Skeletal muscle tissue (tissue), 4 donors: ENCODE data around the gene AS3MT. TPM values are rescaled to one million over a fixed set of nuclear protein-coding genes. Genes with fewer than 3 reads are reported as not detected.
"Not testable (repeated sequence)": the region's sequence is repeated elsewhere in the genome, so short reads cannot be mapped to it uniquely, and the experiment has no call there.

Experiments
- H3K27ac ChIP-seq: one replicate; pipeline ENCODE4 v1.7.0; 2013; ENCODE audit warnings: mild to moderate bottlenecking, low read depth, low read length, inconsistent platforms
- H3K27me3 ChIP-seq, 3 donors: one replicate each; pipeline ENCODE4 v1.7.0; 2013; ENCODE audit warnings: low read length in 3 of 3; ENCODE audit not compliant: control insufficient read depth in 3 of 3, insufficient read depth in 3 of 3
- H3K36me3 ChIP-seq, 3 donors: one replicate each; pipeline ENCODE4 v1.7.0; 2013; ENCODE audit warnings: low read length in 3 of 3; ENCODE audit not compliant: control insufficient read depth in 3 of 3, insufficient read depth in 3 of 3
- H3K4me1 ChIP-seq, 3 donors: one replicate each; pipeline ENCODE4 v1.7.0; 2013; ENCODE audit warnings: low read length in 3 of 3, mild to moderate bottlenecking in 3 of 3; ENCODE audit not compliant: control insufficient read depth in 3 of 3, insufficient read depth in 3 of 3
- H3K4me3 ChIP-seq, 3 donors: one replicate each; pipeline ENCODE4 v1.7.0; 2013; ENCODE audit warnings: low read length in 3 of 3
- H3K9ac ChIP-seq, 3 donors: one replicate each; pipeline ENCODE4 v1.7.0; 2013; ENCODE audit warnings: low read length in 3 of 3, mild to moderate bottlenecking in 3 of 3, moderate library complexity in 2 of 3, low read depth in 1 of 3
- H3K9me3 ChIP-seq, 3 donors: one replicate each; pipeline ENCODE4 v1.7.0; 2013; ENCODE audit warnings: low read length in 3 of 3; ENCODE audit not compliant: control insufficient read depth in 3 of 3
- total RNA-seq: library from RNA; depleted of rRNA; stranded (reverse); fragments of >200 nt; gene quantifications from one replicate; pipeline ENCODE4 v1.2.3, GENCODE V29; 2014
- donor health status: Osteomylitis.

AS3MT gene
- 6.8 TPM for total RNA-seq

DNA sequence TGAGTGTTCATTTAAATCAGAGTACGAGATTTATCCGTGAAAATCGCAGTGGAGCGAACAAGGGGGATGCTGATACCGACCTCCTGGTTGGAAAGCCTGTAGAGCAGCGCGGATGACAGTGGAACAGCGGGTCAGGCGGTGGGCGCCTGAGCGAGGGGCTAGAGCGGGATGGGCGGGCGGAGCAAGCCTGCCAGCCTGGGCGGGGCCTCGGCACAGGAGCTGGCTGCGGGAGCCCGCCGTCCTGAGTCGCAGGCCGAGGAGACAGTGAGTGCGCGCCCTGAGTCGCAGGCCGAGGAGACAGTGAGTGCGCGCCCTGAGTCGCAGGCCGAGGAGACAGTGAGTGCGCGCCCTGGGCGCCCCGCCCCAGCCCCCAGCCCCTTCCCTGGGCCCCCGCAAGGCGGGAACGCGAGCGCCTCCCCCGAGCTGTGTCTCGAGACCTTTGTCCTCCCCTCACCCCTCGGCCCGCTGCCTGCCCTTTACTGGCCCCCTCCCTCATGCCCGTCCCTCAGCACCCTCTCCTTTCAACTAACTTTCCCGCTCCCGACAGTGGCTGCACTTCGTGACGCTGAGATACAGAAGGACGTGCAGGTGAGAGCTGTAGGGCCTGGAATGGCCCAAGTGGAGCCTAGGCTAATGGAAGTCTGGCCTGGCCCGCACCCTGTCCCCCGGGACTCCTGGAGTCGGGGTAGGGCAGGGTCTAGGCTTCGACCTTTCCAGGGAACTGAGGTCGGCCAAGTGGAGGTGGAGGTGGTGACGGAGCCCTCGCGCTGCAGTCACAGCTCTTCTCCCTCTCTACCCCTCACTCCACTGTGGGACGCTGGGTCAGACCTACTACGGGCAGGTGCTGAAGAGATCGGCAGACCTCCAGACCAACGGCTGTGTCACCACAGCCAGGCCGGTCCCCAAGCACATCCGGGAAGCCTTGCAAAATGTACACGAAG lies at the start of gene AS3MT:
Gene AS3MT (plus strand): TSS at position 213 of the 941 bp plus-strand sequence. CDS start 123 bp downstream, at position 336.
- Histone ChIP-seq H3K27me3 (peaks cover 0 to 15% (median 0%) of the 10 kb centered on the region in 3 donors), H3K27ac (no peak within 1 kb of the TSS), H3K36me3 (peaks cover 0 to 4% (median 0%) of the 10 kb centered on the region in 3 donors), H3K9me3 (no peaks in the 10 kb centered on the region), H3K4me3 (peak within 1 kb of the TSS; percentile 69 to 87 (median 82)), H3K9ac (peak within 1 kb of the TSS; percentile 50 to 89 (median 87)), H3K4me1 (peaks cover 6 to 13% (median 10%) of the 10 kb centered on the region in 3 donors)

DNA sequence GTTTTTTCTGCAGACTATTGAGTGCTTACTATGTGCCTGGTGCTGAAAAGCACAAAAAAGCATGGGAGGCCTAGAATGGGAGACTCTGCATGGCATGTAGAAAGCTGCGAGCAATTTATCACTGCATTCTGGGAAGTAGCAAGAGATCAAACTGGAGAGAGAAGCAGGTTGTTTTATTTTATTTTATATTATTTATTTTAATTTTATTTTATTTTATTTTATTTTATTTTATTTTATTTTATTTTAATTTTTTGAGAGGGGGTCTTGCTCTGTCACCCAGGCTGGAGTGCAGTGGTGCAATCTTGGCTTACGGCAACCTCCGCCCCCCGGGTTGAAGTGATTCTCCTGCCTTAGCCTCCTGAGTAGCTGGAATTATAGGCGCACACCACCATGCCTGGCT lies 49.3 kb upstream of the AS3MT start:
- H3K4me1 ChIP-seq: peaks cover 16 to 24% (median 20%) of the 10 kb centered on the region in 3 donors
- H3K4me3 ChIP-seq, H3K9me3 ChIP-seq, H3K27ac ChIP-seq, H3K27me3 ChIP-seq, H3K36me3 ChIP-seq, H3K9ac ChIP-seq: not testable (repeated sequence)

DNA sequence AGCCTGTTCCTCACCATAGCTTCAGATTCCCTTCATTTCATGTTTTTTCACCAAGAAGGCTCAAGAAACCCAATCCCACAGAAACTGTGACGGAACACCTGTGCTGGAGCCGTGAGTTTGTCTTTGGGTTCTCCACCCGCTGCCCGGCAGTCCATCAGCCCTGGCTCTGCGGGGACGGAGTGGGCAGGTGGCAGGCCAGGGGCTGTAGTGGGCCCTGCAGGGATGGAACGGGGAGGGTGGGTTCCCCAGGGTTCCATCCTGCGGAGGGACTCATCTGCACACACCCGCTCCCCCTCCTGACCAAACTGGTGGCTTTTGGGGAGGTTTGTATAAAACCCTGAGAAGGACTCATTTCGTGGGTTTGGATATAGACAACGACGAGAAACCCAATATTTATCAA lies 47.0 kb upstream of the AS3MT start:
- no peak overlapping the region for H3K9ac ChIP-seq
- H3K36me3 ChIP-seq: no peaks in the 10 kb centered on the region
- no peaks in the 10 kb centered on the region for H3K9me3 ChIP-seq
- H3K27ac ChIP-seq: no peak overlapping the region
- H3K27me3 ChIP-seq: no peaks in the 10 kb centered on the region
- peaks cover 0 to 10% (median 0%) of the 10 kb centered on the region in 3 donors for H3K4me1 ChIP-seq
- H3K4me3 ChIP-seq: no peak overlapping the region

DNA sequence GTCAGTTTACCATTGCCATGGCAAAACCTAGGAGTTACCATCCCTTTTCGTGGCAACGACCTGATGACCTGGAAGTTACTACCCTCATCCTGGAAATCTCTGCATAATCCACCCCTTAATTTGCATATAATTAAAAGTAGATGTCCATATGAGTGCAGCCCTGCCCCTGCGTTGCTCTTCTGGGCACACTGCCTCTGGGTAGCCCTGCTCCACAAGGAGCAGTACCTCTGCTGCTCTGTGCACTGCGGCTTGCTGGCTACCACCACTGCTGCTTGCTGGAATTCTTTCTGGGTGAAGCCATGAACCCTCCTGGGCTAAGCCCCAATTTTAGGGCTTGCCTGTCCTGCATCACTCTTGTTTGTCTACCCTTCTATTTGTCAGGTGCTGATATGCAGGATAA lies 44.6 kb upstream of the AS3MT start:
- Histone ChIP-seq H3K9me3 (no peaks in the 10 kb centered on the region), H3K36me3 (peaks cover 0 to 3% (median 2%) of the 10 kb centered on the region in 3 donors), H3K27ac (no peak overlapping the region), H3K27me3 (no peaks in the 10 kb centered on the region), H3K4me1 (peaks cover 0 to 5% (median 0%) of the 10 kb centered on the region in 3 donors), H3K9ac (no peak overlapping the region), H3K4me3 (no peak overlapping the region)

- Histone ChIP-seq H3K36me3 (peaks cover 0 to 12% (median 5%) of the 10 kb centered on the region in 3 donors), H3K9ac (no peak overlapping the region), H3K4me3 (no peak overlapping the region), H3K9me3 (no peaks in the 10 kb centered on the region), H3K27ac (no peak overlapping the region), H3K4me1 (peaks cover 0 to 5% (median 0%) of the 10 kb centered on the region in 3 donors), H3K27me3 (no peaks in the 10 kb centered on the region)
These were observed 43.0 kb upstream of the AS3MT start for GRCh38 chr10:102826148-102826796.

DNA sequence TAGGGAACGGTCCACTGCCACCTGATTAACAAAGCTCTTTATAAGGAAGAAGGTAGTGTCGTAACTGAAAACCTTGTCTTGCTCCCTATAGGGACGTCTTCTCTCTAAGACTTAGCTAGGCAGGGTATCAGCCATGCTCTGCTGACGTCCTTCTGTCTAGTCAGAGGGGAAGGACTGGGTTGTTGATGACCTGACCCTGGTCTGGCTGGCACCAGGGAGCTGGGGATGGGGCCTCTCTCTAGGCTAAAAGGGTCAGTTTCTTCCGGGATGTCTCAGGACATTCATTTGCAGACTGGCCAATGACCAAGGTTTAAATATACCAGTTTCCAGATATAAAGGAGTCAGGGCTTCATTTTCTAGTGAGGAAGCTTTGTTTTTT lies 41.7 kb upstream of the AS3MT start:
- Histone ChIP-seq H3K4me1 (peaks cover 0 to 5% (median 0%) of the 10 kb centered on the region in 3 donors), H3K36me3 (peaks cover 0 to 12% (median 5%) of the 10 kb centered on the region in 3 donors), H3K9me3 (no peaks in the 10 kb centered on the region), H3K27me3 (no peaks in the 10 kb centered on the region), H3K9ac (no peak overlapping the region), H3K4me3 (no peak overlapping the region), H3K27ac (no peak overlapping the region)

GRCh38 chr10:102831322-102832071 lies 37.8 kb upstream of the AS3MT start:
- Histone ChIP-seq H3K36me3 (peaks cover 0 to 12% (median 5%) of the 10 kb centered on the region in 3 donors), H3K27me3 (peaks cover 0 to 4% (median 0%) of the 10 kb centered on the region in 3 donors), H3K9ac (no peak overlapping the region), H3K9me3 (no peaks in the 10 kb centered on the region), H3K27ac (no peak overlapping the region), H3K4me3 (no peak overlapping the region), H3K4me1 (peaks cover 2 to 8% (median 7%) of the 10 kb centered on the region in 3 donors)

GRCh38 chr10:102832248-102832647 lies 37.0 kb upstream of the AS3MT start:
- Histone ChIP-seq H3K9ac (no peak overlapping the region), H3K27me3 (peaks cover 0 to 4% (median 0%) of the 10 kb centered on the region in 3 donors), H3K4me1 (peaks cover 2 to 10% (median 7%) of the 10 kb centered on the region in 3 donors), H3K36me3 (peaks cover 0 to 12% (median 5%) of the 10 kb centered on the region in 3 donors), H3K27ac (no peak overlapping the region), H3K9me3 (no peaks in the 10 kb centered on the region), H3K4me3 (no peak overlapping the region)

- peaks cover 0 to 9% (median 5%) of the 10 kb centered on the region in 3 donors for H3K36me3 ChIP-seq
- H3K9ac ChIP-seq: no peak overlapping the region
These were observed 36.3 kb upstream of the AS3MT start for GRCh38 chr10:102832987-102833386.

More at GRCh38 chr10:102832987-102833386, 36.3 kb upstream of the AS3MT start:
- H3K27ac ChIP-seq: no peak overlapping the region
- H3K9me3 ChIP-seq: no peaks in the 10 kb centered on the region
- peaks cover 0 to 4% (median 0%) of the 10 kb centered on the region in 3 donors for H3K27me3 ChIP-seq
- H3K4me3 ChIP-seq: no peak overlapping the region
- peaks cover 2 to 13% (median 7%) of the 10 kb centered on the region in 3 donors for H3K4me1 ChIP-seq
